Heart right ventricle (tissue), 16 donors: Measurements from ENCODE around the gene LTN1. TPM values are rescaled to one million over a fixed set of nuclear protein-coding genes. Genes with fewer than 3 reads are reported as not detected.

ENCODE experiments used
- ATAC-seq, 8 donors: fragments of 200-7000 bp; cut with Tn5 transposase; one replicate each; pipeline ENCODE4 v1.9.1; 2020; ENCODE audit warnings: mild to moderate bottlenecking in 8 of 8, moderate library complexity in 8 of 8, moderate number of reproducible peaks in 1 of 8
- DNase-seq, 2 donors: peaks; one replicate each; pipeline ENCODE4 v3.0.0-alpha.2; 2020
- H3K27ac ChIP-seq, 10 donors: fragments of 200-600 bp; sonication (generic) in 2 of 10; one replicate each; pipeline versions ENCODE4 v1.5.0 to v1.8.0; 2020 to 2022; ENCODE audit warnings: mild to moderate bottlenecking in 3 of 10
- H3K27me3 ChIP-seq, 7 donors: fragments of 200-600 bp; one replicate each; pipeline ENCODE4 v1.8.0; 2021 to 2022; ENCODE audit warnings: mild to moderate bottlenecking in 2 of 7
- H3K36me3 ChIP-seq, 9 donors: fragments of 200-600 bp; sonication (generic) in 1 of 9; one replicate each; pipeline versions ENCODE4 v1.5.0 to v1.8.0; 2020 to 2022; ENCODE audit warnings: mild to moderate bottlenecking in 2 of 9
- H3K4me1 ChIP-seq, 9 donors: fragments of 200-600 bp; sonication (generic) in 1 of 9; one replicate each; pipeline versions ENCODE4 v1.5.0 to v1.8.0; 2020 to 2022; ENCODE audit warnings: mild to moderate bottlenecking in 4 of 9
- H3K4me3 ChIP-seq, 10 donors: fragments of 200-600 bp; sonication (generic) in 2 of 10; one replicate each; pipeline versions ENCODE4 v1.5.0 to v1.8.0; 2020 to 2022; ENCODE audit warnings: mild to moderate bottlenecking in 7 of 10, moderate library complexity in 2 of 10
- H3K9me3 ChIP-seq, 11 donors: fragments of 200-600 bp in 10 of 11; sonication (generic) in 2 of 11; one replicate each; pipeline versions ENCODE4 v1.5.0 to v1.8.0; 2013 to 2022; ENCODE audit warnings: mild to moderate bottlenecking in 2 of 11, control low read depth in 1 of 11, moderate library complexity in 1 of 11
- CTCF ChIP-seq, 9 donors: fragments of 200-600 bp; sonication (generic) in 2 of 9; IDR thresholded peaks; one replicate each; pipeline versions ENCODE4 v1.5.0 to v1.8.0; 2021 to 2022; ENCODE audit warnings: antibody characterized with exemption in 9 of 9, mild to moderate bottlenecking in 5 of 9, moderate library complexity in 1 of 9
- WGBS, 2 donors: extraction: QIAGEN DNeasy Blood & Tissue Kit; methylation state at CpG; one replicate each; pipeline ENCODE4 v1.1.7; 2013; ENCODE audit warnings: inconsistent platforms in 1 of 2; 5-methylcytosine and 5-hydroxymethylcytosine counted together
- intact Hi-C, 10 donors: fragments of 100-400 bp; cut with DNase I; formaldehyde crosslinking; loops; one replicate each; pipeline versions ENCODE4 v1.11.1 to v1.14.2; 2022
- polyA plus RNA-seq, 2 donors: library from polyadenylated mRNA; stranded (reverse); fragments of 200-250 nt; gene quantifications; one replicate each; pipeline ENCODE4 v1.2.3, GENCODE V29; 2013
- total RNA-seq, 10 donors: library from RNA; stranded (reverse); fragmentation: NEBNext Ultra II Directional in 3 of 10; extraction: Animal tissue kit (Norgen Biotek cat#: 25700) in 3 of 10; gene quantifications; one replicate each; pipeline versions ENCODE4 v1.2.1 to v1.2.4, GENCODE V29; 2021 to 2023
- donor health status: Arrhythmogenic right ventricular cardiomyopathy.
- donor health status: ischemic (EF 13 %, LVEDD 7.1; RV severe dilation, severe dysfunction).
- donor health status: healthy with polysubstance abuse.
- donor health status: DM: no; HTN: yes; CAD: no.
- donor health status: DM: no; HTN: no; CAD: no.
- donor health status: ischemic (EF 25% LVEDD 6.9; RV normal size, moderate dysfunction).
- donor health status: ischemic (EF 25% LVEDD 5.7; RV mildly dilated, moderate dysfunction).
- donor health status: healthy.
- donor health status: DM: yes; HTN: yes; CAD: no.
- donor health status: Ischemic cardiomyopathy.
- donor health status: ischemic (EF 35%, LVEDD 5.7; RV mildly dilated, moderate dysfunction).
- donor health status: nonischemic (EF 11% LVEDD 7.7; RV severe dilation, severe dysfunction).
- donor health status: DM: yes; HTN: yes; CAD: no.
- donor health status: PGD.
- donor health status: ischemic (EF 29% LVEDD 5.4; RV normal size, mild dysfunction).
- donor health status: nonischemic (EF 23%, LVEDD 6.1; RV moderate dilation, normal function).

LTN1 gene
- total and polyA plus RNA-seq, 12 donors: 3.2 to 20.4 (median 17.7) TPM

GRCh38 chr21:28960245-28960644 lies 32.4 kb downstream of the LTN1 start:
- DNase-seq (no peak), ATAC-seq (no peak)
- WGBS, 2 donors: 81 to 100% methylated on average over 1 of the region's 1 CpG
- H3K36me3 ChIP-seq: peaks cover 0 to 100% (median 52%) of the 10 kb centered on the region in 9 donors
- H3K27me3 ChIP-seq: no peaks in the 10 kb centered on the region
- no peak overlapping the region for H3K27ac ChIP-seq
- H3K4me1 ChIP-seq: peaks cover 0 to 8% (median 0%) of the 10 kb centered on the region in 9 donors
- TF ChIP-seq CTCF (IDR thresholded peaks at IDR 0.05): no peak
- no peak overlapping the region for H3K4me3 ChIP-seq
- intact Hi-C loops: loop anchor here in 1 of 10 donors (10.0 kb wide), 1 partner anchor 105 kb away; no protein-coding TSS in a partner anchor
- H3K9me3 ChIP-seq: no peaks in the 10 kb centered on the region

GRCh38 chr21:28959367-28960099 lies 33.1 kb downstream of the LTN1 start:
- Histone ChIP-seq H3K27me3 (no peaks in the 10 kb centered on the region), H3K4me3 (no peak overlapping the region), H3K4me1 (peaks cover 0 to 8% (median 0%) of the 10 kb centered on the region in 9 donors), H3K9me3 (no peaks in the 10 kb centered on the region), H3K27ac (no peak overlapping the region), H3K36me3 (peaks cover 0 to 100% (median 47%) of the 10 kb centered on the region in 9 donors)
- TF ChIP-seq CTCF (IDR thresholded peaks at IDR 0.05): no peak
- 87 to 89% methylated on average over 7 of the region's 7 CpGs for WGBS, 2 donors
- ATAC-seq (no peak), DNase-seq (no peak)
- intact Hi-C loops: loop anchor here in 1 of 10 donors (10.0 kb wide), 1 partner anchor 105 kb away; no protein-coding TSS in a partner anchor

GRCh38 chr21:28953247-28953646 lies 39.4 kb downstream of the LTN1 start:
- Histone ChIP-seq H3K4me3 (no peak overlapping the region), H3K27ac (no peak overlapping the region), H3K4me1 (no peaks in the 10 kb centered on the region), H3K36me3 (peaks cover 0 to 100% (median 55%) of the 10 kb centered on the region in 9 donors), H3K27me3 (no peaks in the 10 kb centered on the region), H3K9me3 (no peaks in the 10 kb centered on the region)
- WGBS, 2 donors: 98% methylated on average over 2 of the region's 2 CpGs
- ATAC-seq: no peak
- intact Hi-C loops: no loop called here
- TF ChIP-seq CTCF (IDR thresholded peaks at IDR 0.05): no peak
- no peak for DNase-seq

- Histone ChIP-seq H3K36me3 (peaks cover 0 to 98% (median 49%) of the 10 kb centered on the region in 9 donors), H3K9me3 (no peaks in the 10 kb centered on the region), H3K27ac (no peak overlapping the region), H3K4me1 (no peaks in the 10 kb centered on the region), H3K4me3 (no peak overlapping the region), H3K27me3 (no peaks in the 10 kb centered on the region)
- DNase-seq: no peak
- 94 to 96% methylated on average over 1 of the region's 1 CpG for WGBS, 2 donors
- intact Hi-C loops: no loop called here
- ATAC-seq: no peak
- no peak for TF ChIP-seq CTCF (IDR thresholded peaks at IDR 0.05)
Observed at GRCh38 chr21:28952686-28953085, 40.0 kb downstream of the LTN1 start.
